ENCODE data around the gene FAM13A.

Gene FAM13A

DNA sequence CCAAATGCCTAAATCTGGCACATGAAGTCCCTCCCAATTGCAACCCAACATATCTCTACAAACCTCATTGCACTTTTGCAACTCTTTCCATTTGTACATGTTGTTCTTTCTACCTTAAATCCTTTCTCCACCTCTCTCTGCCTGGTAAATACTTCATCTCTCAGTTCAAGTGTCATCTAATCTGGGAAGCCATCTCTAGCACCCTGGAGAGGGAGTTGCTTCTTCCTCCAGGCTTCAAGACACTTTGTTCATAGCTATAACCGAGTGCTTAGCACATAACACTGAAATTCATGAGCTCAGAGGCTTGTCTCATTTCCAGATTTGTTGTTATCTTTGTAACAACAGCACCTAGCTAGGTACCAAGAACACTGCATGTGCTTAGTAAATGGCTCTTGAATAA lies 244.6 kb downstream of the FAM13A start:
- no peak for DNase-seq (ENCODE audit: low spot score)

DNA sequence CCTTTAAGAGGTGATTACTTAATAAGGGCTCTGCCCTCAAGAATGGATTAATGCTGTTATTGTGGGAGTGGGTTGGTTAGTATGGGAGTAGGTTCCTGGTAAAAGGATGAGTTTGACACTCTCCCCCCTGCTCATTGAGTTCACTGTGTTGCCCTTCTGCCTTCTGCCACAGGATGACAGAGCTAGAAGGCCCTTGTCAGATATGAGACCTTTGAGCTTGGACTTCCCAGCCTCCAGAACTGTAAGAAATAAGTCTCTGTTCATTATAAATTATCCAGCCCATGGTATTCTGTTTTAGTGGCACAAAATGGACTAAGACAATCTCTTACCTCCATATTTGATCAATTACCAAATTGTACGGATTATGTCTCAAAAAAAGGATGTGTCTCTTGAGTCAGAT lies 245.1 kb downstream of the FAM13A start:
- DNase-seq (ENCODE audit: low spot score) = no peak

DNA sequence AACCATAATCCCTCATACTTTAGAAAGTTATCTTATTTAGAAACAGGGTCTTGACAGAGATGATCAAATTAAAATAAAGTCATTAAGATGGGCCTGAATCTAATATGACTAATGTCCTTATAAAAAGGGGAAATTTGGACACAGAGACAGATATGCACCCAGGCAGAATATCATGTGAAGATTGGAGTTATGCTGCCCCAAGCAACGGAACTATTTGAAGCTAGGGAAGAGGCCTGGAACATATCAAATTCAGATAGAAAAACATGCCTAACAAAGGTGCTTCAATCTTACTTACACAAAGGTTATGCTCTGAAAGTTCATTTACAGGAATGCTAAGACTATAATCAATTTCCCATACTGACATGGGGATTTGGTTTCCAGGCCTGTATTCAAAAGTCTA lies 246.7 kb downstream of the FAM13A start:
- DNase-seq (ENCODE audit: low spot score) = no peak

DNA sequence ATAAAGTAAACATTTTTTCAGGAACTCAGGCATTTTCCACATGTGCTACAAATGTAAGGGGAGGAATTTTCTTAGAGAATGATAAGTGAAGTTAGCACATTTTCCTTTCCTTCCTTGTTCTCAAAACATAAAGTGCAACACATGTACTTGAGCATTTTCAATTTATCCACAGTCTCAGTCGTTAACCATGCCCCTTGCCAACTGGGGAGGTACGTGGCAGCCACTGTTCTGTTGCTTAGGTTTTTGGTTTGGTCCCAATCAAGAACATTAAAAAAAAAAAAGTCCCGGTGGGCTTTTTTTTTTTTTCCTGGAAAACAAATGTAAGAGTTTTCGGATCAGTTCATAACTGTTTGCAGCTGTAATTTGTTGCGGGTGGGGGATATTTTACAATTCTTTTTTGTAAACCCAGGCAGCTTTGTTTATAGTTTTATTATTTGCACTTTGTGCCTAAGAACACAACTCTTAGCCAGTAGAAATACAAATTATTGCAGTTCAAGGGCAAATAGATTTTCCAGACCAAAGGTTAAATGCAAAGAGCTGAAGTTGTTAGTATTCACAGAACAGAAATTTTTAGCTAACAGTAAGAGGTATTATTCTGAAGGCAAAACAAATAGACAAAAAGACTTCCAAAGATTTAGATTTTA lies 247.3 kb downstream of the FAM13A start:
- DNase-seq (ENCODE audit: low spot score) = no peak

DNA sequence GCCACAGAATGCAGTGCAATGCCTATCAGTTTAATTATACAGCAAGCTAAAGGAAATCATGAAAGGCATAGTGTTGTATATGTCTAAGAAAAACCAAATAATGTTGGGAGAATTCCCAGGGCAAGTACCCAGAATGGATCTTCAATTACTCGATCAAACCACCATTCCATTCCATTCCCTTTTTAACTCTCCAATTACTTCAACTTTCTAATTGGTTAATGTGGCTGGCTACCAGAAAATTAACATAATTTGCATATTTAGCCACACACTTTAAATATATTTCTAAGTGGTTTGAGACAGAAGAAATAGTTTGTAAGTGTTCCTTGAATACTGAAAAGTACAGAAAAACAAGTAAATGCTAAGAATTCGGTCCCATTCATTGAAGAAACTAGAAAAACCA lies 247.9 kb downstream of the FAM13A start:
- no peak for DNase-seq (ENCODE audit: low spot score)

DNA sequence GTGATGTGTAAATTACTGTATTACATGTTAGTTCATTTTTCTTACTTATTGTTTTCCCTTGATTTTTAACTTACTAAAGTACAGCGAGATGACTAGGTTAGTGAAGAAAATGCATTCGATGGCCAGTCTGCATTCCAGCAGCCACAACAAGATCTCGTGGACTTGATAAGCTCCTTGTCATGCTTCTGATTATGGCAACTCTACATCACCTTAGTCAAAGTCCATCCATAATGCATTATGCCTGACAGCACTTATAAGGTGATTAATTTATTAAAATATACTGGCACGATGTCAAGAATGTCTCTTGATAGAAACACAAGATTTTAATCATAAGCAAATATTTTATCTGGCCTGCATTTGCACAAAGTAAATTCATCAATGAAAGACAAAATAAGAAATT lies 249.5 kb downstream of the FAM13A start:
- DNase-seq (ENCODE audit: low spot score) = no peak

DNA sequence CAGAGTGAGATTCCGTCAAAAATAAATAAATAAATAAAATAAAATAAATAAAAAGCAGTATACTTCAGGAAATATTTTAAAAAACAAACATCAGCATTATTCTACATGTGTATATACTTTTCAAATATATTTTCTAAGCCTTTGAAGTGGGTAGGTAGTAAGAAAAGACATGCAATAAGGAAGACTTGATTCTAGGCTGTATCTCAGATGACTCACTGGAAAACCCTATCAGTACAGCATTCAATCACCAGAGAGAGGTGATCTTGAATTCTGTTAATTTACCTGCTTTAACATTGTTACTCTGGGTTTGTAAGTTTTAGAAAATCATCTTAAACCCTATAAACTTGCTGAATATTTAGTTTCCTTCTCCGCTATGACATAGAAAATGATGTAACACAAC lies 252.8 kb downstream of the FAM13A start:
- DNase-seq (ENCODE audit: low spot score) = no peak

DNA sequence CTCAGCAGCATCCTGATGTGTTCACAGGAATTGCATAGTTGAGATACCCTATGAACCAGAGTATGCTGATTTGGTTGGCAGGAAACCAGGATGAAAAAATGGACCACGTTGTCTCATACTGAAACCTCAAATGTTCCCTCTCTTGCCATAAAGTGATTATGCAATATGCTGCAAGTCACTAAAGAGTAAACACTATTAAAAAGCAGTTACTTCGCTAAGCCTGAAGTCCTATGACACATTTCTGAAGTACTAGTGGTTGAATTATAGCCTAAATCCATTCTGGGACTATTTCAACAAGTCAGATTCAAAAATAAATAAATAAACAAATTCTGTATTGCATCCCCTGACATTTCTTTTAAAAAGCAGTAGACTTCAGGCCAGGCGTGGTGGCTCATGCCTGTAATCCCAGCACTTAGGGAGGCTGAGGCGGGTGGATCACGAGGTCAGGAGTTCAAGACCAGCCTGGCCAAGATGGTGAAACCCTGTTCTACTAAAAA lies 253.3 kb downstream of the FAM13A start:
- no peak for DNase-seq (ENCODE audit: low spot score)

DNA sequence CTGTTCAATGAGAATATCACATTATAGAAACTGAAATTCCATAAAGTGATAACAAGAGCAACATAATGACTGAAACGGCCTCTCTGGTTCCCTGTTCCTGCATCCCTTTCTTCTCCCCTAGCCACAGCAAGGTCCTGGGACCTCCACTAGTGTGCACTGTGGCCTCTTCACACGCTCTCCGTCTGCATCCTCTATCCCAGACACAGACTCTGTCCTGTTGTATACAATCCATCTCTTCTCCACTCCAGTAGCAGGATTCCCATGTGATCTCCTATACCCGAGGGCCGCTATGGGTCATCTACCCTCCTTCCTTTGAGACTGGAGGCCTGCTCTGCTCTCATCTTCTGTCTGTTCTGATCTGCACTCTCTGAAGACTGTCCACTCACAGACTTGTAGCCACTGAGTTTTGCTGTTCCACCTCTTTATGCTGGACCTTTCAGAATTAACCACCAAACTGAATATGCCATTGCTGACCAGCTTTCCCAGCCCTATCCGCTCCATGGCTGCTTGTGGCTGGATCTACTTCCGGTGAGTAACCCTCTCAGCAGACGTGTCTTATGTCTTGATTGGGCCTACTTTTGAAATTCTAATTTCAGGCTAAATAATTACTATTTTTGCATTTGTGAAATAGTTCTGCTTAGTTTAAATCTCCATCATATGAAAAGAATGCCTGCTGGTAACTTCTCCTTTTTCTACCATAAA lies 254.2 kb downstream of the FAM13A start:
- DNase-seq (ENCODE audit: low spot score) = no peak

DNA sequence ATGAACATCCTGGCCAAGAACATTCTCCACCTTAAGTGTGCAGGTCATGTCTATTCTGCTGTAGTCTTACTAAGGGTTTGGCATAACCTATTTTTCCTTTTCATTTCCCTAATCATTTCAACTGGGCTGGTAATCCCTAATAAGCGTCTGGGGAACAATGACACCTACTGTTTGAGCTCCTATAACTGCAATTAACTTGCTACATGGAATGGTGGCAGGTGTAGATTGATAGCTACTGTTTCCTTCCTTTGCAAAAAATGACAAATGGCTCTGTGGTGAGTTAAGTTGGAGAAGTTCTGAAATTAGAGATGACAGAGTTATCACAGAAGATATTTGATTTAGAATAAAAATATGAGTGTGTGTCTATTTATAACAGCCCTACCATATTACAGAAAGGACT lies 254.8 kb downstream of the FAM13A start:
- DNase-seq (ENCODE audit: low spot score) = no peak

DNA sequence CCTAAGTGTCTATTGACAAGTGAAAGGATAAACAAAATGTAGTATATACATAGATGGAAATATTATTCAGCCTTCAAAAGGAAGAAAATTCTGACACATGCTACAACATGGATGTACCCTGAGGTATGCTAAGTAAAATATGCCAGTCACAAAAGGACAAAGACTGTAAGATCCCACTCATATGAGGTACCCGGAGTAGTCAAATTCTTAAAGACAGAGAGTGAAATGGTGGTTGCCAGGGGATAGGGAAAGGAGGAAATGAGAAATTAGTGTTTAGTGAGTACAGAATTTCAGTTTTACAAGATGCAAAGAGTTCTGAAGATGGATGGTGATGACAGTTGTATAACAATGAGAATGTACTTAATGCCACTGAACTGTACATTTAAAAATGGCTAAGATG lies 257.1 kb downstream of the FAM13A start:
- no peak for DNase-seq (ENCODE audit: low spot score)

DNA sequence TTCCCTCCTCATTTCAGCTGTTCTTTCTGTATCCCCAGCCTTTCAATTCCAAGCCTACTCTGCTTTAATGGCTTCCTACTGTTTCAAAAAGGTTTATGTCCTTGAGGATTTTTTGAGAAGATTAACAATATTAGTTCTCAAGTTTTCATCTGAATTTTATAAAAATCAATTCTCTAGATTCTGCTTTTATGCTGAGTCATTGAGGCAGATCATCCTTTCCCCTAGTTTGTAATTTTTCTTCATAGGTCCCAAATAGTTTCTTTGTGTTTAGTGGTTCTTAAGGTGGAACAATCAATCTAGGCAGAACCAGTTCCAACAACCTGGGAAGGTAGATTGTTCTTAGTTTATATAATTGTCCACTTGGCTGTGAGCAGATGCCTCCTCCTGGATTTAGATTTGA lies 259.3 kb downstream of the FAM13A start:
- DNase-seq (ENCODE audit: low spot score) = no peak

DNA sequence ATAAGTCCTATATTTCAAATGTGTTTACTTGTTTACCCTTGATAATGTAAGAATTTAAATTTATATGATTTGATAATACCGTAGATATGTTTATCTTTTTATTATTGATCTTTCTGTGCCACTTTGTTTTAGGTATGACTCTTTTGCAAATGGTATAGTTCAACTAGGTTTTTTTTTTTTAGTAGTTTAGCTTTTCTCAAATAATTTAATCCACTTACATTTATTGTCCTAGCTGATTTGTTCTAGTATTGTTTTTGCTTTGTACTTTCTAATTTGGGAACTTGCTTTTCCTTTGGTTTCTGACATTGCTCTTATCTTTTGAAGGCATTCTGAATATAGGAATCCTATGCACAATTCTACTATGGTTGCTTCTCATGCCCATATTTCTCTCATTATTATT lies 260.4 kb downstream of the FAM13A start:
- DNase-seq (ENCODE audit: low spot score) = no peak

DNA sequence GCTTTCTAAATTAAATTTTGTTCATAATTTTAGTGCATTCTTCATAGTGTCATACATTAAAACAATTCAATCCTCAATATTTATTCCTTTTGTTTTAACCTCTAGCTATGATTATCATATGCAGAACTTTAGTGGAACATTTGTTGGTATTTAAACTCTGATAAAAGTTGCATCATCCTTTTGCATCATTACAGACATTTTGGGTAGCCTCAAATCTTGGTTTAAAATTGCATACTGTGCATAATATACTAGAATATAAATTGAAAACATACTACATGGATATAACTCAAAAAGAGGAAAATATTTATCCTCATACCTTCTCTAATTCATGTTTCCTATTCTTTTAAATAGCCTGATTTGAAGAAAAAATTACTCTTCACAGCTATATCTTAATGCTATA lies 262.0 kb downstream of the FAM13A start:
- no peak for DNase-seq (ENCODE audit: low spot score)

DNA sequence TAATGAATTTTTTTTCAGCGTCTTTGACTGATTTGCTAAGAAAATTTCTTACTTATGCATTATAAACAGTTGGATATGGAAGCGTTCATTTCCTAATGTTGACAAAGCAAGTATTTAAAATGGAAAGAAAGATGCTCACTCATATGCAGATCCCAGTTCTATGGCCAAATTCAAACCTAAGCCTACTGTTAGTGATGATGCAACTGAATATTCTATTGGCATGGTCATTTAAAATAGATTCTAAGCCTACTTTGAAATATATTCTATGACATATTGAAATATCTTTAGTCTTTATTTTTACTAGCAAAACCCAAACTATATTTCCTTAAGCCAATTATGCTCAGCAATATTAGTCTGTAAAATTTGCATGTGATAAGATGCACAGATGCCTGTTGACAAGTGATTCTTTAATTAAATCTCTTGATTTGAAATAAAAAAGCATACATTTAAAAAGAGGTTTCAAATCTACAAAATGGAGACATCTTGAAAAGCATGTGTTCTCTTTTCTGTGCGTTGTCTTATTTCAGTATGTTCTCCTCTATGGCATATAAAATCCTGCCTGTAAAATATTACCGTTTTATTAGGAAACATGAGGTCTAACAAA lies 262.8 kb downstream of the FAM13A start:
- no peak for DNase-seq (ENCODE audit: low spot score)

DNA sequence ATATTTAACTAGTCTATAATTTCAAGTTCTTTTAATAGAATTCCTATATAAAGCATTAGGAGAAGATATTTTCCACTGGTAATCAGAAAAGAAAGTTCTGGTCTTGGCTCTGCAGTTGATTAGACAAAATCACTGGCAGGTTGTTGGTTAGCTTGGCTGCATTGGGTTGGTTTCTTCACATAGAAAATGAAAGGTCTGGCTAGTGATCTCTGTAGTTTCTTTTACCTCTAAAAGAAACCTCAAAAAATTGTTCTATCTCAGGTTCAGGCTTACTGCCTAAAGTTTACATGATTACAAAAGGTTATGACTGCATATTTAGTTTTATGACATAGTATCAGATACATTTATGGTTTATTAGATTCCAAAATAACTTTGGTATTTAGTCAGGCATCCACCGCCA lies 263.5 kb downstream of the FAM13A start:
- DNase-seq (ENCODE audit: low spot score) = no peak

DNA sequence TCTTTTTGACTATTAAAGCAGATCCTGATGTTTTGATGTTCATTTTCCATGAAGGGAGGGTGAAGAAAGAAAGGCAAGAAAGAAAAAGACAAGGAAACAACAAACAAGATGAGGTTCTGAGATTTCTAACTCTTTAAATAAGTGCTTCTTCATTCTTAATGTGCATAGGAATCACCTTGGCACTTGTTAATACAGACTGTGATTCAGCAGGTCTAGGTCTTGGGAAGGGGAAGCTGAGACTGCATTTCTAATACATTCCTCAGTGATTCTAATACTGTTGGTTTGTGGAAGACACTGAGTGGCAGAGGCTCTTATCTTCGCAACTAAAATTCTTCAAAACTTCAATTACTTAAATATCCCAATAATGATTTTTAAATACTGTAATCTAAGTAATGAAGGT lies 264.2 kb downstream of the FAM13A start:
- no peak for DNase-seq (ENCODE audit: low spot score)

DNA sequence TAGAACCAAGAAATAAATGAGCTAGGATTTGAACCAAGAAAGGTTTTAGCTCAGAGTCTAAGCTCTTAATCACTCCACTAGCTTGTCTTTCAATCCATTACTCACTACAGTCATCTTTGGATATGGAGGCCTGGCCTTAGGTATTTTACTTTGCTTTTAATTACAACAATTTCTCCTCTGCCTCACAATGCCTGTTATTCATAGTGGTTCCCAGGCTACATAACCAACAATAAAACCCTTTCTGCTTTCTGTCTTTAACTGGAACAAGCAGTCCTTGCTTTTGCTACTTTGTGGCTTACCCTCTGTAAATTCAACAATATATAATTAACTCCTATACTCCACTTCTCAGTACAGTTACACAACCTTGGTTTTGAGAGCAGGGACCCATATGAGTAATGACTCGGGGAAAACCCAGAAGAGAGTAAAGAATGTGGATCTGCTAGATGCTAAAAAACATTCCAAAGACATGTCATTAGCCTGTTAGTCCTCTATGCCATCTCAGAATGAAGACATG lies 264.7 kb downstream of the FAM13A start:
- no peak for DNase-seq (ENCODE audit: low spot score)

DNA sequence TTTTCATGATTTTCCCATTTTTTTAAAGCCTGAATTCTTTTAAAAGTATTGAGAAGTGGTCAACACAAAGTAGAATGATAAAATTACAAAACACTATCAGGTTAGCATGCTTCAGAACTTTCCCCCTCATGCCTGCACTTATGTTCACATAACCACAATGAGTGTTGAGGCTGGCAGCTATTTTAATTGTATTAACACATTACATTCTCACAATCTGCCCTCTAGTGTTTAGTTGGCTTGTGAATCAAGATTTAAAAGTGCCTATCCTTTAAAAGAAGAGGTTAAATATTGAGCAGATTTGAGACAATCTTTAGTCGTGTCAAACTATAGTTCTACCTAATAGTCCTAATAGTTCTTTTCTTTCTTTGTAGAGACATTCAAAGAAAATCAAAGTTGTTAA lies 265.7 kb downstream of the FAM13A start:
- no peak for DNase-seq (ENCODE audit: low spot score)

DNA sequence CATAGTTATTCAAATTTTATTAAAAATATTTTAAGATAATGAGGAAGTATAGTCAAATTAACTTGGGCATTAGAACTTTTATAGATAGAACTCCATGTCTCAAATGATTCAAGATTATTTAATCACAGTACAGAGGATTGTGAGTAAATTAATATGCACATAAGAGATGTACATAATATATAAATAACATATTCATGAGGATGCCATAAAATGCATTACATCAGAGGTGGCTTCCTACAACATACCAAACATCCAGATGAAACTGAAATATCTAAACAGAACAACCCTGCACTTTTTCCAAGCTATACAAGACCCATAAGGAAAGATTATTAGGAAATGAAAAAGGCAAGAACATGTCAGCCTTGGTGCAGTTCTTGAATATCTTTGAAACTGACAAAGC lies 268.1 kb downstream of the FAM13A start:
- DNase-seq (ENCODE audit: low spot score) = no peak

DNA sequence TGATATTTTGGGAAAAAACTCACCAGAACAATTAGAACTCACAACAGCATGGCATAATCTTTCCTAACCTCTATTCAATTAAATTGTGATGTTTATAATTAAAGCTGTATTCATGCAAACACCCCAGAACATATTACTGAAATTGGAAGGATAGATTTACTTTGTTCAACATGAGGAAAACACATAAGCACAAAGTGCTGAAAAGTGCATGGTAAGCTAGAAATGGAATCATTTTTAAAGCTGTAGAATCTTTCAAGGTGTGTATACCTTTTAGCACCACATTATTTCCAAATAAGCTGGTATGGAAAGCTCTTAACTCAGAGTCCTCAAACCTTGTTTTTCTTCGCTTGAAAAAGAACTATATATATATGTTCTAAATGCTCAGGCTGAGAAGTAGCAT lies 268.6 kb downstream of the FAM13A start:
- DNase-seq (ENCODE audit: low spot score) = no peak

DNA sequence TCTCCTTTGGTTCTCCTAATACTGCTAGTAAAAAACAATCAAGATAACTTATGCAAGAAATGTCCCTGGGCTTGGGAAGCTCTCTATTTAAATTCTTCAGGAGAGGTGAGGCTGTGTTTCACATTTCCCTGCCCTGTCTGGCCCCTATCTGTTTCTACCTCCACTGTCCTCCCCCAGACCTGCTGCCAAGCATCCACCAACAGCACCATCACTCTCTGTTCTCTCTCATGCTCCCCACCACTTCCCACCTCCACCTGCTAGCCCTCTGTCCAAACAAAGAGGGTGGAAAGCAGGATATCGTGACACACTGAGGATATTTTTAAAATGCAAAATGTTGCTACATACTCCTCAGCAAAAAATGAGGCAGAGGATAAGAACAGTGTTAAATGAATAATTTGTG lies 271.0 kb downstream of the FAM13A start:
- no peak for DNase-seq (ENCODE audit: low spot score)

DNA sequence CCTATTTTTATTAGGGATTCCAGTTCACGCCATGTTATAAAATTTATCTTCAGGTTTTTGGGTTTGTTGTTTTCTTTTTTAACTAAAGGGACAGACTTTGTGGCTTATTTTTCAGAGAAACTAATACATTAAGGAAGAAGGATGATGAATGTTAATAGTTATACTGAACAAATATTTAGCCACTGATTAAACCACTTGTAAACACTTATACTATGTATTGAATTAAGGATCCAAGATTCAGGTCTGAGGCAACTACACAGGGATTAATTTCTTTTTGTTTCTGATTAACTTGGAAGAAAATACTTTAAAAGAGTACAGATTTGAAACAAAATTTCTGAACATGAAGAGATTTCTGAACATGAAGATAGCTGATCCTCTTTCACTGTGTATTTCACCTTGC lies 276.6 kb downstream of the FAM13A start:
- DNase-seq (ENCODE audit: low spot score) = no peak
